NCI-H69 (cell line): ENCODE data around the gene FGF7.
"Not testable (repeated sequence)": the region's sequence is repeated elsewhere in the genome, so short reads cannot be mapped to it uniquely, and the experiment has no call there.

ENCODE experiments used
- DNase-seq: peaks from one replicate; lab custom pipeline; 2025; lab: John Stamatoyannopoulos, UW

The FGF7 gene

GRCh38 chr15:49439678-49440395, 16.8 kb downstream of the FGF7 start:
- no peak for DNase-seq

GRCh38 chr15:49441356-49441755, 18.3 kb downstream of the FGF7 start:
- DNase-seq, result no peak

DNA sequence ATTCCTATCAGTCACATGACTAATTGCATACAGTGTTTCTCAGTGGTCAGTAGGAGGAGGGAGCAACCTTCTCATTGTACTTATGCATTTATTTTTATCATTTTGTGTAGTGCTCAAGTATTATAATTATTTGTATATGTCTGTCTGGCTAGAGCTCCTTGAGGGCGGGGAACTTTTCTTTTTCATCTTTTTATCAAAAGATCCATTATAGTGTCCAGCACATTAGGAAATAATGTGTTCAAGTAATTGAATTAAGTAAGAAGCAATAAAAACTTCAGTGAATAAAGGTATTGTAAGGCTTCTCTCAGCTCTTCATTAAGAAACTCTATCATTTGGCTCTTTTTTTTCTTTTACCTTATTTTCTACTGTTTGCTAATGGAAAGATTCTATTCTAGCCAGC, 18.8 kb downstream of the FGF7 start:
- no peak for DNase-seq

- DNase-seq, result no peak
These were observed 29.6 kb downstream of the FGF7 start for GRCh38 chr15:49452595-49452994.

- no peak for DNase-seq
These were observed 33.1 kb downstream of the FGF7 start for GRCh38 chr15:49456166-49456565.

- no peak for DNase-seq
These were observed 35.1 kb downstream of the FGF7 start for GRCh38 chr15:49458145-49458544.

DNA sequence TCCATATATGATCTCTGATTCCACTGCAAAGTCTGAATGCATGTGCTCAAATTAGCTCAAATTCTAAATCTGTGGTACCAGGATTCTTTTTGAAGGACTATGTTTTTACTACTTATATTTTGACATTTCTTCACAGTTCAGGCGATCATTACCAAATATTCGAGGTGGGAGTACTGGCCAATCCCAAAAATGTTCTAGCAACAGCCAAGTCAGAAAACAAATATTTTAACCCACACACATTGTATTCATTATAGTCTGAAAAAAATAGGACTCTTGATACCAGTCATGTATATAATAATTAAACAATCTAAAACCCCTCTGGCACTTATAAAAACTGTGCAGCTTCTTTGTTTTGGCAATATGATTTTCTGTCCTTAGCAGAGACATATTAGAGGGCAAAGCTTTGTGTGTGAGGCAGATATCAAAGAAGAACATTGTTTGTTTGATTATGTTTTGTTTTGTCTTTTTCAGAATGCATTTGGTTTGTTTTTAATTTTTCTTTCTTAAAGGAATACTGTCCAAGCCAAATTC, 37.4 kb downstream of the FGF7 start:
- no peak for DNase-seq

- no peak for DNase-seq
These were observed 39.3 kb downstream of the FGF7 start for GRCh38 chr15:49462232-49462844.

GRCh38 chr15:49464522-49464921, 41.5 kb downstream of the FGF7 start:
- DNase-seq, result no peak

DNA sequence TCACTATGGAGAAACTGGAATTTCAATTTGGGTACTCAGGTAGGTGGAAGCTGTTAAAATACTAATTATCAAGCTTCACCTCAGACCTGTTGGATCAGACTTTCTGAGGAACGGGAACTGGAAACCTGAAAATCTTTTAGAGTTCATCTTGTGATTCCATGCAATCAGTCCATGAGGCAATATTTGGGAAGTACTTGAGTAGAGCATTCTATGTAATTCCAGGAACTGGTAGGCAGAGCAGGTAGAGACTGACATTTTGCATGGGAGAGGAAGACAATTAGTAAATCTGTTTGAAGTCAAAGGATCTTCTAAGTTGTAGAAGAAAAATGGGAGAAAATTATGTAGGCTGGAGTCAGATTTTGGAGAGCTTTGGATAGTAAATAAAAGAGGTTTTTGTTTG, 43.1 kb downstream of the FGF7 start:
- no peak for DNase-seq

DNA sequence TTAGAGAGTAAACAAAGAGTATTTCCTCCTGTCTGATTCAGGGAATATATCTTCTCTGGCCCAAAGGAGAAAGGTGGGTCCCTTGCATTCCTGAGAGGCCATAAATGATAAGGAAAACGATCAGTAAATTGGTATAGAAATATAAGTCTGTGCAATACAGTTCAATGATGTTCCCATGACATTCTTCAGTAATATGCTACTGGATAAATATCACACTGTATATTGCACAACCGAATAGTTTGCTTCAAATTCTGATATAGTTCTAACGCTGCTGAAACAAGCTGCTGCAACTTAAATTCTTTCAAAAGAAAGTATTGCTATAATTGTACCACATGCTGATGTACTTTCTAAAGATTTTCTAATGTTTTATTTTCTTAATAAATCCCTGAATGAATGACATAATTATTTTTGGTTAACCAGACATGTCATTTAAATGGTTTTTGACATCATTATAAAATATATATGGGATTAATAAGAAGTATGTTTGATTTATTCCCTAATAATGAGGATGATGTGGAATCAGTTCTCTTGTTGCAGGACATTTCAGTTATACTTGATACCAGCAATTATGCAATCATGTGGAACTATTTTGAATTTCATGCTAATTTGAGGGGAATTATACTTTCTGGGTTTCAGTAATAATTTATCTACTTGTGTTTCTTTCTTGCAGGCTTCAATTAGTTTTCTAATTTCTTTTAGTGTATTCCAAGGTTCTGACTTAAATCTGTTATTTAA, 44.9 kb downstream of the FGF7 start:
- no peak for DNase-seq

DNA sequence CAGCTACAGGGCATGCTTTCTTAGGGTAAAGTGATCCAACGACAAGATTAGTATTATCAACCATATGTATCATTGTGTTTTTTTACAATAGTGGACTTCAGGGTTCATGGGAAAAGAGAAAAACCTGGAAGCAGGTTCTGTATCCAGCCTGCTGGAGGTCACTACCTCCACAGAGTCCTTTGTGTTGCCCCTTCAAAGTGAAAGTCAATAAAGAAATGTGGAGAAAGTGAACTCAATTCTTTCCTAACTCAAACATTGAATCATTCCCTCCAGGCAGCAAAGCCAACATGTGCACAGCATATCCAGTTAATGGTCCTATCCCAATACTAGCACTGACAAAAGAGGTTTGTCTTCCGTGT, 45.4 kb downstream of the FGF7 start:
- no peak for DNase-seq

GRCh38 chr15:49471248-49471647, 48.2 kb downstream of the FGF7 start:
- peak; percentile 51 for DNase-seq

GRCh38 chr15:49471733-49472132, 48.7 kb downstream of the FGF7 start:
- no peak for DNase-seq

DNA sequence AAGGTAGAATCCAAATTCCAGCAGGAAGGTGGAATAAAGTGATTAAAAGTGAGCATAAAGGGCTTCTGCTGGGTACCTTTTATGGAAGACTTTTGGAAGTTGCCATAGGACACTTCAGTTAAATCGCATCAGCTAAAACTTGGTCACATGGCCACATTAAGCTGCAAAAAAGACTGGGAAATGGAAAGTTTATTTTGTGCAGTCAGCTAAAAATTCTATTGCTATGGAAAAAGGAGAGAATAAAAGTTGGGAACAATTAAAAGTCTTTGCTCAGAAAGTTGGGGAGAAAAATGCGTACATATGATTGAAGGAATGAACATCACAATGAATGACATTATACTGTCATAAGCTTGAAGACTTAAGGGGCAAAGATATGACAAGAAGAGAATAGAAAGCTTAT, 49.3 kb downstream of the FGF7 start:
- no peak for DNase-seq

GRCh38 chr15:49473031-49473430, 50.0 kb downstream of the FGF7 start:
- no peak for DNase-seq

DNA sequence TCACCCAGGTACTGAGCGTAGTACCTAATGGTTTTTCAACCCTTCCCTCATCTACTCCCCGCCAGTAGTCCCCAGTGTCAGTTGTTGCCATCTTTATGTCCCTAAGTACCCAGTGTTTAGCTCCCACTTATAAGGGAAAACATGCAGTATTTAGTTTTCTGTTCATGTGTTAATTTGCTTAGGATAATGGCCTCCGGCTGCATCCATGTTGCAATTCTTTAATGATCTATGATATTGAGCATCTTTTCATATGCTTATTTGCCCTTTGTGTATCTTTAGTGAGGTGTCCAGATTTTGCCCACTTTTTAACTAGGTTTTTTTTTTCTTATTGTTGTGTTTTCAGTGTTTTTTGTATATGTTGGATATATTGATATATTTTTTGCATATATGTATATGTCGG, 55.0 kb downstream of the FGF7 start:
- not testable (repeated sequence) for DNase-seq

DNA sequence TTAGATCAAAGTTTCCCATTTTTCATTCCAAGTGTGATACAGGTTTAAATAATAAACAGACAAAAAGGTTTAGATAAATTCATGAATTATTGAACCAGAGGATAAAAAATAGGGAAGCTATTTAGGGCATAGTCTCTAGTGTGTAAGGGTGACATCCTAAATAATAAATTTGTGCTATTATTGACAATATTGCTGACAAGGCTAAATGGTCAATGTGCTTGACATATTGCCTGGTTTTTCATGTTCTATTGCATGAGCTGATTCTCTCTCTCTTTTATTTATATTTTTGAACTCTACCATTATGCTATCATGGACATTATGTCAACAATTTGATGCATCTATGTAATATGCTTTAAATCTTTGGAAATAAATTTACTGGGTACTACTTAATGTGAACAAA, 55.9 kb downstream of the FGF7 start:
- not testable (repeated sequence) for DNase-seq

- not testable (repeated sequence) for DNase-seq
These were observed 62.4 kb downstream of the FGF7 start for GRCh38 chr15:49485401-49485800.

GRCh38 chr15:49490966-49491365, 67.9 kb downstream of the FGF7 start:
- DNase-seq, result no peak

GRCh38 chr15:49492151-49492550, 69.1 kb downstream of the FGF7 start:
- no peak for DNase-seq

DNA sequence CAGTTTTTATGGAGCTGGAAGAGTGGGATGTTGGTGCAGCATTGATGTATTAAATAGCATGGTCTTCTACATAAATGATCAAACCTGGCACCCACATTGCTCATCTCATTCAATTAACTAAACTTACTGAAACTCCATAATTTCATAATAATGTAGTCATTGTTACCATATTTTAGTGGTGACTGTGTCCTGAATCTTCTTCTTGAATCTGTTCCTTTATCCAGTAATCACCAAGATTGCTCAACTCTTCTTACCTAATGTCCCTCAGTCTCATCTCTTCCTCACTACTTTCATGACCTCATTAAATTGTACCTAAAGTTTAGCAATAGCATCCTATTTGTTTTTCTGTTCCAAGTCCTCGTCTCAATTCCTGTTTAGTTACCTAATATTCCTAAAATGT, 69.8 kb downstream of the FGF7 start:
- DNase-seq, result no peak

DNA sequence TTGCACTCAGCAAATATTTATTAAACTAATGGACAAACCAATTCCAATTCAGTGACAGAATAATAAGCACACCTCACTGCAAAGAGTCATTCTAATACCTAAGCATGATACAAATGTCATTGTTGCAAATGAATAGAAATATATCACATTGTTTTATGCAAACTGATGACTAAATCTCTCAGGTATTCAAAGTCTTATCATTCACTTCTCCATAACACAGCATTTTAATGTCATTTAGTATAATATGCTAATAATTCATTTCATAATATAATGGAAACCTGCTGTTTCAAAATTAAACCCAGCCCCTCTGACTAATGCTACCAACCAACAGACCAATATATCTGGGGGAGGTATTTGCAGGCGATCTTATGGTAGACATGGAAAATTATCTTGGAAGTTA, 71.8 kb downstream of the FGF7 start:
- DNase-seq, result no peak
